OCI-LY3 (cell line): ENCODE data around the gene DNAJB11.

Experiments
- CTCF ChIP-seq: fragments of 200-600, 300-600 bp; sonication (generic); IDR thresholded peaks from 2 replicates; pipeline ENCODE4 v1.5.1; 2014; ENCODE audit warnings: antibody characterized with exemption, low read length, low read depth
- EZH2phosphoT487 ChIP-seq: fragments of 200-600 bp; shearing (Covaris generic); IDR thresholded peaks from 2 replicates; pipeline ENCODE4 v1.6.1; 2018; ENCODE audit warnings: antibody characterized with exemption, mixed run types, low read depth

GRCh38 chr3:186633481-186633880, 63.0 kb downstream of the DNAJB11 start:
- no peak for TF ChIP-seq CTCF
- no peak for TF ChIP-seq EZH2phosphoT487
